GM19397 (cell line): ENCODE data around the gene NCOA1.
"Not testable (repeated sequence)": the region's sequence is repeated elsewhere in the genome, so short reads cannot be mapped to it uniquely, and the experiment has no call there.

Experiments used
- ATAC-seq: cut with Tn5 transposase; IDR thresholded peaks from one replicate; pipeline ENCODE4 v1.9.1; 2021; ENCODE audit warnings: mild to moderate bottlenecking, moderate library complexity; ENCODE audit not compliant: unreplicated experiment

Gene NCOA1

GRCh38 chr2:24571828-24572442 is 80.9 kb downstream of the NCOA1 start:
- ATAC-seq: no peak

DNA sequence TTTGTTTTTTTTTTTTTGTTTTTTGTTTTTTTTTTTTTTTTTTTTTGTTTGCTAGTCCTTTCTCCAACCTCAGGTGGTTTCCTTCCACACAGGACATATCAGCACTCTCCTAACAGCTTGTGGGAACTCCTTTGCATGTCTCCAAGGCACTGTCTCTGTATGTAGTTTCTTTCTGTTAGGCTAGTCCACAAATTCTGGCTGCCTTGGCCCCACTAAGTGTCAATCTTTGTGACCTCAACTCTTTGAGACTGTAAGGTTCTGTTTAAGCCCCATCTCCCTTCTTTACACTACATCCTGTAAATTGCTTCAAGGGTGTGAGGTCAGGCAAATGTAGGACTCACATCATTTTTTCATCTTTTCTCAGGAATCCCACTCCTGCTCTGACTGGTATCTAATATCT is 85.1 kb downstream of the NCOA1 start:
- ATAC-seq: no peak

GRCh38 chr2:24576617-24577016 is 85.6 kb downstream of the NCOA1 start:
- ATAC-seq: no peak

GRCh38 chr2:24577481-24577880 is 86.4 kb downstream of the NCOA1 start:
- ATAC-seq: no peak

DNA sequence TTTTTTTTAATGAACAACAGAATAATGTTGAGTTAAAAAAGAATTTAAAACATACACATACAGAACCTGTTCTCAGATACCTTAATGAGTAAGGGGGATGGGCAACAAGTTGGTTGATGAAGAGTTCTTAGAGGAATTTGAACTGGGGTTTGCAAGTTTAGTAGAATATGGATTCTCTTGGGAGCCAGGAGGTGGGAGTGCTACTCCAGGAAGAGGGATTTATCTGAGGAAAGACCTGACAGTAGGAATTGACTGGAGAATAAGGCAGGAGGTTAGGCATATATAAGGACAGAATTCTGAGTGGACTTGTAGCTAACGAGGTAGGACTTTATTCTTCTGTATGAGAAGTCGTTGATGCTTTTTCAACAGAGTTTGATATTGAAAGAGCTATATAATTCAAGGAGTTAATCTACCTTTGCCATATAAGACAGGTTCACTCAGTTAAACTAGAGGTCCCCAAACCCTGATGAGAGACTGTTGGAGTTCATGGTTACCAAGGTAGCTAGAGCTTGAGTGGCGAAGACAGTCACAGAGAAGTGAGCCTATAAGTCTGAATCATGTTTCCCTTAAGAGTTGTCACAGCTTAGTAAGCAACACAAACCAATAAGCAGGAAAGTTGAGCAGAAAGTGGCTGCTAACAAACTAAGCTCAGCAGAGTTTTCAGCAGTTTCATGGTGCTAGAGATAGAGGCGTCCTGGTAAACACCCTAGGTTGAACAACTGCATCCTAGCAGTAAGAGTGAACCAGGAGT is 88.2 kb downstream of the NCOA1 start:
- ATAC-seq: no peak

GRCh38 chr2:24580561-24580960 is 89.5 kb downstream of the NCOA1 start:
- ATAC-seq: no peak

- not testable (repeated sequence) for ATAC-seq
Measured at GRCh38 chr2:24581971-24582370, 90.9 kb downstream of the NCOA1 start.

DNA sequence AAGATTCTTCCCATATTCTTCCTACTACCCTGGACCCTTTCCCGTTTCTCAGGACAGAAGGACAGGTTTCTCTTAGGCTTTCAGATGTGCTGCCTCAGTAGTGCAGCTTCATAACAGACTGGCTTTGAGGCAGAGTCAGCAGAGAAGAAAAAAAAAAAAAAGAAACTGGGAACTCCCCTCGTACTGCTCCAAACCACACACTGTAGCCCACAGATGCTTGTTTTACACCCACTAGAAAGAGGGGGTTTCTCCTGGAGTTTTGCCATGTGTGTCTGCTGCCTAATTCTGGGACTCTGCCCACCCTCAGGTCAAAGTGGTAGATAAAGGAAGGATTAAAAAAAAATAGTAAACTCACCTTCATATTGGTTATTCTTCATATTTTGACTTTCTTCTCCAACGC is 95.9 kb downstream of the NCOA1 start:
- ATAC-seq: peak; percentile 57

- no peak for ATAC-seq
Measured at GRCh38 chr2:24588294-24588693, 97.2 kb downstream of the NCOA1 start.

DNA sequence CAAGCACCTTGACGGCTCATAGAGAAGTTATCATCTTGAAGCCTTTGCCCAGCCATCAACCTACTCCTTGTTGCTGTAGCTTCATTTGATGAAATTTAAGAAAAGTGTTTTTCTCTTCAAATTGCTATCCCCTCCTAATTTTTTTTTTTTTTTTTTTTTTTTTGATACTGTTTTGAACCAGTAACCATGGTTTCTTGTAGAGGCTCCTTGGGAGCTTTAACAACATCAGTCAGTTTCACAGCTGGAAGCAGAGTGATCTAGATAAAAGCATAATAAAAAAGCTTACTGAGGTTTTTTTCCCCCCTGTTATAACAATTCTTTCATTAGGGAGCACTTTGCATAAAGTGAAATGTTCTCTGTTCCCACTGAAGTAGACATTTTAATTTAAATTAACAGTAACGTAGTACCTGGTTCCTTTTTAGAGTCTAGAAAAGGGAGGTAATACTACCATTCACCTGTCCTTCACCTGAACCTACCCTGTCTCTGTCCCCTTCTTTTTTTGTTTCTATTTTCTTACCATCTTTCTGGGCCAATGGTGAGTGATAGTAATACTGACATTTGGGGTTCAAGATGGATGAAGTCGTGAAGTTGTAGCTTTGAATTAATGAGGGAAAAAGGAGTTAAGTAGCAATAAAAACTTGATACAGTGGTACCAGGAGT is 101.5 kb downstream of the NCOA1 start:
- no peak for ATAC-seq

DNA sequence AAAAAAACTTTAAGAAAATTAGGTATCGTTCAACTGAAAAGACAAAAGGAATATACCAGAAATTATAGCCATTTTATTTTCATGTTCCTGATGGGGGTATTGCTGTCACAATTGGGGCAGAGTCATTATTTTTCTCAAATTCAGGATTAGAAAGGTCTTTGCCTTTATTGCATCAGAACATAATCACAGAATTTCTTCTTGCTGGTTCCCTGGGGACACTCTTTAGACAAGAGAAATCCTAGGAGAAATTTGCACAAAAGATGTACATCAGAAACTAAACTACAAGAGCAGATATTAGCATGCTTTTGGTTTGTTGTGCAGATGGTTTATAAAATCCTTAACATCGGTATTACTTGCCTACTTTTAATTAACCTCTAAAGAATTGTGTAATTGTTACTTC is 103.2 kb downstream of the NCOA1 start:
- no peak for ATAC-seq

DNA sequence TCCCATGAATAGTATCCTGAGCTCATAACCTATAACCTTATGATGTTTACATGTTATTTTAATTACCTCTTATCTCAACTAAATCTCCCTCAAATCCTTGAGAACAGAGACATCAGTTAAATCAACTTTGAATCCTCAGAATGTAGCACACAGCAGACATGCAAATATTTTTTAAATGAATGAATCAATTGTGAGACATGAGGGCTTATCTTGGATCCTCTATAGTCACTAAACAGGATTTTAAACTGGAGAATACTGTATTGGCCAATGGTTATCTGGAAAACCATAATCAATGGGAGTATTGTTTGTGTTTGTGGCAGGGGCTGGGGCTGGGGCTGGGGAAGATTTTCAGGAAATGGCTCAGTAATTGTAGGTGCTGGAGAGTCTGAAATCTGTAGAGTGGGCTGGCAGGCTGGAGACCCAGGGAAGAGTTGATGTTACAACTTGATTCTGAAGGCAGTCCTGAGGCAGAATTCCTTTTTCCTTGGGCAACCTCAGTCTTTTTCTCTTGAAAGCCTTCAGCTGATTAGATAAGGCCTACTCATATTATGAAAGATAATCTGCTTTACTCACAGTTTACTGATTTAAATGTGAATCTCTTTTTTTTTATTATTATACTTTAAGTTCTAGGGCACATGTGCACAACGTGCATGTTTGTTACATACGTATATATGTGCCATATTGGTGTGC is 106.3 kb downstream of the NCOA1 start:
- no peak for ATAC-seq

GRCh38 chr2:24600140-24600539 is 109.1 kb downstream of the NCOA1 start:
- not testable (repeated sequence) for ATAC-seq

DNA sequence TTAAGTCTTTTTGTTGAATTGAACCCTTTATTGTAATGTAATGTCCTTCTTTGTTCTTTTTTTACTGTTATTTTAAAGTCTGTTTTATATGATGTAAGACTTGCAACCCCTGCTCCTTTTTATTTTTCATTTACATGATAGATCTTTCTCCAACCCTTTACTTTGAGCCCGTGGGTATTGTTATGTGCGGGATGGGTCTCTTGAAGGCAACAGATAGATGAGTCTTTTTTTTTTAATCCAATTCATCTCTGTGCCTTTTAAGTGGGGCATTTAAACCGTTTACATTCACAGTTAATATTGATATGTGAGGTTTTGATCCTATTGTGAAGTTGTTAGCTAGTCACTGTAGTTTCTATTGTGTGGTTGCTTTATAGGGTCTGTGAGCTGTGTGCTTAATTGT is 120.6 kb downstream of the NCOA1 start:
- no peak for ATAC-seq

DNA sequence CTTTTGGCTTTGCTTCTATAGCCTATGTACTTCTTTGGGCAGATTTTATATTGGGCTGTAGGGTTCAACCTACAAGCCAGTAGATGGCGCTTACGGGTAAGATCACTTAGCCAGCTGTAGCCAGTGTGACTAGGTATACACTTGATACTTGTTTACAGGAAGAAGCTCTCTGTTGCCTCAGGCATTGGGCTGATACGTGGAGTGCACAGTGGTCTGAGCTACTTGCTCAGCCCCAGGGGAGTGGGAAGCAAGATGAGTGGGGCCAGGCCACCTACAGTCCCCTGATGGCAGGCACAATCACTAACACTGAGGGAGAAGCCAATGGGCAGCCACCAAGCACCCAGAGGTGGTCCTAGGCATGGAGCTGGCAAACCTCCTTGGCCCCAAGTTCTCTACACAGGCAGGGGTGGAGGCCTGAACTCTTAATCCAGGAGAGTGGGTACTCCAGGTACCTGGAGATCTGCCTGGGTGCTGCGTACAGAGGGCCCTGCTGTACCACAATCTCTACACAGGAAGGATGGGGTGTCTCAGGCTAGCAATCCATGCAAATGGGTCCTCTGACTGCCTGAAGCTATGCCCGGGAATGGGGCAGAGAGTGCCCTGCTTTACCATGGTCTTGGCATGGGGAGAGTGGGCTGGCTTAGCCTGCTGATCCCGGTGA is 122.2 kb downstream of the NCOA1 start:
- ATAC-seq: no peak

DNA sequence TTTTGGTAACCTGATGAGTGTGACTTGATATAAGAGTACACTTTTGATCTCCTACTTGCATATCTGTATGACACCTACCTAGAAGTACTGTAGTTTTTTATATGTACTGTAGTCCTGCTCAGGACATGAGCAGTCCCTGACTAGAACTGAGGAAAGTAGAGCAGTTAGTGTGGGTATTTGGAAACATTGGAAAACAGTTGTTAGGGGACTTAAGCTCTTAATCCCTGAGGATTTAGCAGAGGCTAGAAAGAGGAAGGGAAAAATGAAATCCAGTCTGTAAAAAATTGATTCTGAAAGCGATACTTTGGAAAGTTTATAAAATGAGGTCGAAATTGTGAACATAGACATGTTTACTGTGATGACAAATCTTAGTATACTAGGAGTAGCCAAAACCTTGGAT is 125.6 kb downstream of the NCOA1 start:
- ATAC-seq: no peak

GRCh38 chr2:24617424-24617823 is 126.4 kb downstream of the NCOA1 start:
- ATAC-seq: no peak

- no peak for ATAC-seq
Measured at GRCh38 chr2:24618144-24618543, 127.1 kb downstream of the NCOA1 start.

DNA sequence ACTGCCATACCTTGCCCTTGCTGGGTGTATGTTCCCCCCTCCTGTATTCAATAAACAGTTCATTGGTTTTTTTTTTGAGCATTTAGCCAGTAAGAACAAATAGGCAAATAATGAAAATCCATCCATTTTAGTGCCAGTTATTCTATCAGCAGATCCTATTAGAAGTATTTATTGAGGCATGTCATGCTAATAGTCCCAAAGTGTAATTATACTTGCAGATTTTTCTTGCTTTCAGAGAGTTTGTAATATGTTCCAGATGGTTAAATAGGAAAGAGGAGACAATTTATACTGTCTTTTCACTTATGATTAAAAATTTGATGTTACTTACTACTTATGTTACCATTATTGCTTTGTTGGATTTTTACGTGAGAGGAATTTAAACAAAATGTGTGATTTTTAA is 127.6 kb downstream of the NCOA1 start:
- ATAC-seq: no peak

GRCh38 chr2:24620936-24621335 is 129.9 kb downstream of the NCOA1 start:
- no peak for ATAC-seq
